Liver (tissue), 9 donors: ENCODE data around the gene ACTN2. TPM values are rescaled to one million over a fixed set of nuclear protein-coding genes. Genes with fewer than 3 reads are reported as not detected.

Experiments
- DNase-seq: peaks from one replicate; pipeline ENCODE4 v3.0.0-alpha.2; 2017; ENCODE audit warnings: low spot score
- H3K27ac ChIP-seq, 2 donors: one replicate each; pipeline ENCODE4 v1.7.0; 2013; ENCODE audit warnings: inconsistent platforms in 2 of 2, low read length in 2 of 2, control low read depth in 1 of 2, low read depth in 1 of 2, mild to moderate bottlenecking in 1 of 2
- H3K27me3 ChIP-seq, 4 donors: one replicate each; pipeline versions ENCODE4 v1.6.1 to v1.7.0; 2013; ENCODE audit warnings: low read length in 3 of 4, inconsistent platforms in 1 of 4, mild to moderate bottlenecking in 1 of 4, moderate library complexity in 1 of 4; ENCODE audit not compliant: control insufficient read depth in 4 of 4, insufficient read depth in 4 of 4
- H3K36me3 ChIP-seq, 4 donors: one replicate each; pipeline versions ENCODE4 v1.6.1 to v1.7.0; 2013; ENCODE audit warnings: low read length in 3 of 4, mild to moderate bottlenecking in 3 of 4, low read depth in 1 of 4, moderate library complexity in 1 of 4; ENCODE audit not compliant: control insufficient read depth in 4 of 4, insufficient read depth in 3 of 4
- H3K4me1 ChIP-seq, 4 donors: one replicate each; pipeline versions ENCODE4 v1.6.1 to v1.7.0; 2013; ENCODE audit warnings: low read length in 3 of 4, mild to moderate bottlenecking in 3 of 4, moderate library complexity in 1 of 4; ENCODE audit not compliant: control insufficient read depth in 4 of 4, insufficient read depth in 4 of 4
- H3K4me3 ChIP-seq, 3 donors: one replicate each; pipeline versions ENCODE4 v1.6.1 to v1.7.0; 2013; ENCODE audit warnings: low read length in 3 of 3, control low read depth in 1 of 3, low read depth in 1 of 3, mild to moderate bottlenecking in 1 of 3
- H3K9ac ChIP-seq, 2 donors: one replicate each; pipeline ENCODE4 v1.7.0; 2013; ENCODE audit warnings: low read length in 2 of 2, mild to moderate bottlenecking in 2 of 2, moderate library complexity in 2 of 2, control low read depth in 1 of 2, low read depth in 1 of 2
- H3K9me3 ChIP-seq, 4 donors: one replicate each; pipeline versions ENCODE4 v1.6.1 to v1.7.0; 2013; ENCODE audit warnings: low read length in 3 of 4; ENCODE audit not compliant: control insufficient read depth in 4 of 4
- EGR1 ChIP-seq, 2 donors: IDR thresholded peaks; 2 replicates each; pipeline ENCODE4 v1.6.1; 2016 to 2018; ENCODE audit warnings: antibody characterized with exemption in 2 of 2, low read depth in 2 of 2
- FOXA1 ChIP-seq: IDR thresholded peaks from 2 replicates; pipeline ENCODE4 v1.6.1; 2016; ENCODE audit warnings: antibody characterized with exemption
- FOXA2 ChIP-seq: IDR thresholded peaks from 2 replicates; pipeline ENCODE4 v1.6.1; 2016; ENCODE audit warnings: antibody characterized with exemption
- GABPA ChIP-seq, 2 donors: IDR thresholded peaks in 1 of 2; conservative IDR thresholded peaks in 1 of 2; 2 replicates each; pipeline ENCODE4 v1.6.1; 2016; ENCODE audit warnings: antibody characterized with exemption in 2 of 2, mild to moderate bottlenecking in 1 of 2, moderate library complexity in 1 of 2
- HNF4A ChIP-seq, 2 donors: conservative IDR thresholded peaks; 2 replicates each; pipeline ENCODE4 v1.6.1; 2016; ENCODE audit warnings: antibody characterized with exemption in 2 of 2, mild to moderate bottlenecking in 2 of 2
- HNF4G ChIP-seq: IDR thresholded peaks from 2 replicates; pipeline ENCODE4 v1.6.1; 2016; ENCODE audit warnings: antibody characterized with exemption
- JUND ChIP-seq, 2 donors: IDR thresholded peaks; 2 replicates each; pipeline ENCODE4 v1.6.1; 2016; ENCODE audit warnings: antibody characterized with exemption in 2 of 2
- NR2F2 ChIP-seq: IDR thresholded peaks from 2 replicates; pipeline ENCODE4 v1.6.1; 2016; ENCODE audit warnings: antibody characterized with exemption
- RAD21 ChIP-seq, 2 donors: IDR thresholded peaks; 2 replicates each; pipeline ENCODE4 v1.6.1; 2016; ENCODE audit warnings: antibody characterized with exemption in 2 of 2, mild to moderate bottlenecking in 2 of 2
- RXRA ChIP-seq, 2 donors: IDR thresholded peaks; 2 replicates each; pipeline ENCODE4 v1.6.1; 2017 to 2018; ENCODE audit warnings: antibody characterized with exemption in 2 of 2, mild to moderate bottlenecking in 1 of 2
- SP1 ChIP-seq: IDR thresholded peaks from 2 replicates; pipeline ENCODE4 v1.6.1; 2018; ENCODE audit warnings: antibody characterized with exemption, mild to moderate bottlenecking
- TAF1 ChIP-seq: conservative IDR thresholded peaks from 2 replicates; pipeline ENCODE4 v1.6.1; 2016; ENCODE audit warnings: antibody characterized with exemption, mild to moderate bottlenecking
- YY1 ChIP-seq: IDR thresholded peaks from 2 replicates; pipeline ENCODE4 v1.6.1; 2016; ENCODE audit warnings: antibody characterized with exemption, mild to moderate bottlenecking
- WGBS: extraction: QIAGEN DNeasy Blood & Tissue Kit; methylation state at CpG from one replicate; pipeline ENCODE4 v1.1.7; 2013; 5-methylcytosine and 5-hydroxymethylcytosine counted together
- polyA plus RNA-seq, 2 donors: library from polyadenylated mRNA; stranded (reverse) in 1 of 2; unstranded in 1 of 2; fragments of 200-250 nt in 1 of 2; fragments of >200 nt in 1 of 2; fragmentation: Nextera tagmentation in 1 of 2; extraction: Ambion mirVana in 1 of 2; gene quantifications; one replicate each; pipeline versions ENCODE4 v1.2.1 to v1.2.3, GENCODE V29; 2013 to 2015
- total RNA-seq, 2 donors: library from RNA; depleted of rRNA; stranded (reverse); fragments of >200 nt; gene quantifications; one replicate each; pipeline ENCODE4 v1.2.3, GENCODE V29; 2014
- TF ChIP-seq, protein P1 (sequence below): IDR thresholded peaks from 2 replicates; pipeline ENCODE4 v1.6.1; 2016; ENCODE audit warnings: antibody characterized with exemption
- TF ChIP-seq, protein P2 (sequence below): IDR thresholded peaks from 2 replicates; pipeline ENCODE4 v1.6.1; 2016; ENCODE audit warnings: antibody characterized with exemption, mild to moderate bottlenecking
- TF ChIP-seq, protein P3 (sequence below): IDR thresholded peaks from 2 replicates; pipeline ENCODE4 v1.6.1; 2016; ENCODE audit warnings: antibody characterized with exemption
- TF ChIP-seq, protein P4 (sequence below): IDR thresholded peaks from 2 replicates; pipeline ENCODE4 v1.6.1; 2016; ENCODE audit warnings: antibody characterized with exemption
- TF ChIP-seq, protein P5 (sequence below): fragments of 150-350 bp; IDR thresholded peaks from 2 replicates; pipeline ENCODE4 v1.5.1; 2017; ENCODE audit warnings: improper control_type of control experiment, low read depth, low read length; ENCODE audit not compliant: missing input control
- donor health status: healthy.
- donor health status: healthy.
- donor health status: healthy.
- donor health status: healthy.
- donor health status: healthy.

Gene ACTN2
- total and polyA plus RNA-seq, 4 donors = 0.08 to 0.81 (median 0.15) TPM

DNA sequence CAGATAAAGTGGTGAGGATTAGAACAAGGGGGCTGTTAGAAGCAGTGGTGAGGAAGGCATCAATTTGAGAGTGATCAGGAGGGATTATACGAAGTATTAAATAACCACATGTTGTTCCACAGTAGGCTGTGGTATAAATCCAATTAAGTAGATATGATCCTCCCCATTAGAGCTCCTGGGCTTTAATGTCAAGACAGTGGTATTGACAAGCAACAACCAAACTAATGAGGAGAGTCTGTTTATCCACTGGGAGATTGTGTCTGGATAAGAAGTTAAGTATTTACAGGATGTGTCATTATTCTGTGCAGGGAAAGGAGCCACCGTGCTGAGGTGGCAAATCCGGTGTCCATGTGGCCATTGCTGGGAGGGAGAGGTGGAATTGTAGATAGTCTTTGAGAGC is 5.8 kb downstream of the ACTN2 start:
- Histone ChIP-seq H3K4me1 (no peaks in the 10 kb centered on the region), H3K4me3 (no peak overlapping the region), H3K27me3 (peaks cover 0 to 9% (median 3%) of the 10 kb centered on the region in 4 donors), H3K9ac (no peak overlapping the region), H3K27ac (no peak overlapping the region), H3K36me3 (no peaks in the 10 kb centered on the region), H3K9me3 (no peaks in the 10 kb centered on the region)
- 37% methylated on average over 3 of the region's 3 CpGs for WGBS
- DNase-seq = no peak
- TF ChIP-seq NR2F2 = no peak
- TF ChIP-seq, protein P1, sequence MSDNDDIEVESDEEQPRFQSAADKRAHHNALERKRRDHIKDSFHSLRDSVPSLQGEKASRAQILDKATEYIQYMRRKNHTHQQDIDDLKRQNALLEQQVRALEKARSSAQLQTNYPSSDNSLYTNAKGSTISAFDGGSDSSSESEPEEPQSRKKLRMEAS = no peak
- TF ChIP-seq, protein P2, sequence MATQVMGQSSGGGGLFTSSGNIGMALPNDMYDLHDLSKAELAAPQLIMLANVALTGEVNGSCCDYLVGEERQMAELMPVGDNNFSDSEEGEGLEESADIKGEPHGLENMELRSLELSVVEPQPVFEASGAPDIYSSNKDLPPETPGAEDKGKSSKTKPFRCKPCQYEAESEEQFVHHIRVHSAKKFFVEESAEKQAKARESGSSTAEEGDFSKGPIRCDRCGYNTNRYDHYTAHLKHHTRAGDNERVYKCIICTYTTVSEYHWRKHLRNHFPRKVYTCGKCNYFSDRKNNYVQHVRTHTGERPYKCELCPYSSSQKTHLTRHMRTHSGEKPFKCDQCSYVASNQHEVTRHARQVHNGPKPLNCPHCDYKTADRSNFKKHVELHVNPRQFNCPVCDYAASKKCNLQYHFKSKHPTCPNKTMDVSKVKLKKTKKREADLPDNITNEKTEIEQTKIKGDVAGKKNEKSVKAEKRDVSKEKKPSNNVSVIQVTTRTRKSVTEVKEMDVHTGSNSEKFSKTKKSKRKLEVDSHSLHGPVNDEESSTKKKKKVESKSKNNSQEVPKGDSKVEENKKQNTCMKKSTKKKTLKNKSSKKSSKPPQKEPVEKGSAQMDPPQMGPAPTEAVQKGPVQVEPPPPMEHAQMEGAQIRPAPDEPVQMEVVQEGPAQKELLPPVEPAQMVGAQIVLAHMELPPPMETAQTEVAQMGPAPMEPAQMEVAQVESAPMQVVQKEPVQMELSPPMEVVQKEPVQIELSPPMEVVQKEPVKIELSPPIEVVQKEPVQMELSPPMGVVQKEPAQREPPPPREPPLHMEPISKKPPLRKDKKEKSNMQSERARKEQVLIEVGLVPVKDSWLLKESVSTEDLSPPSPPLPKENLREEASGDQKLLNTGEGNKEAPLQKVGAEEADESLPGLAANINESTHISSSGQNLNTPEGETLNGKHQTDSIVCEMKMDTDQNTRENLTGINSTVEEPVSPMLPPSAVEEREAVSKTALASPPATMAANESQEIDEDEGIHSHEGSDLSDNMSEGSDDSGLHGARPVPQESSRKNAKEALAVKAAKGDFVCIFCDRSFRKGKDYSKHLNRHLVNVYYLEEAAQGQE = no peak
- no peak for TF ChIP-seq RXRA (IDR thresholded peaks at IDR 0.05)
- TF ChIP-seq SP1 = no peak
- TF ChIP-seq YY1 = no peak
- TF ChIP-seq HNF4A (conservative IDR thresholded peaks at IDR 0.05) = no peak
- no peak for TF ChIP-seq HNF4G
- no peak for TF ChIP-seq GABPA (IDR thresholded peaks at IDR 0.05 in 1 of 2, conservative IDR thresholded peaks at IDR 0.05 in 1 of 2)
- no peak for TF ChIP-seq FOXA2
- no peak for TF ChIP-seq EGR1 (IDR thresholded peaks at IDR 0.05; ENCODE audit: low read depth in 2 of 2)
- no peak for TF ChIP-seq JUND (IDR thresholded peaks at IDR 0.05)
- TF ChIP-seq, protein P3, sequence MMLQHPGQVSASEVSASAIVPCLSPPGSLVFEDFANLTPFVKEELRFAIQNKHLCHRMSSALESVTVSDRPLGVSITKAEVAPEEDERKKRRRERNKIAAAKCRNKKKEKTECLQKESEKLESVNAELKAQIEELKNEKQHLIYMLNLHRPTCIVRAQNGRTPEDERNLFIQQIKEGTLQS = no peak
- no peak for TF ChIP-seq TAF1
- no peak for TF ChIP-seq RAD21 (IDR thresholded peaks at IDR 0.05)
- TF ChIP-seq, protein P4, sequence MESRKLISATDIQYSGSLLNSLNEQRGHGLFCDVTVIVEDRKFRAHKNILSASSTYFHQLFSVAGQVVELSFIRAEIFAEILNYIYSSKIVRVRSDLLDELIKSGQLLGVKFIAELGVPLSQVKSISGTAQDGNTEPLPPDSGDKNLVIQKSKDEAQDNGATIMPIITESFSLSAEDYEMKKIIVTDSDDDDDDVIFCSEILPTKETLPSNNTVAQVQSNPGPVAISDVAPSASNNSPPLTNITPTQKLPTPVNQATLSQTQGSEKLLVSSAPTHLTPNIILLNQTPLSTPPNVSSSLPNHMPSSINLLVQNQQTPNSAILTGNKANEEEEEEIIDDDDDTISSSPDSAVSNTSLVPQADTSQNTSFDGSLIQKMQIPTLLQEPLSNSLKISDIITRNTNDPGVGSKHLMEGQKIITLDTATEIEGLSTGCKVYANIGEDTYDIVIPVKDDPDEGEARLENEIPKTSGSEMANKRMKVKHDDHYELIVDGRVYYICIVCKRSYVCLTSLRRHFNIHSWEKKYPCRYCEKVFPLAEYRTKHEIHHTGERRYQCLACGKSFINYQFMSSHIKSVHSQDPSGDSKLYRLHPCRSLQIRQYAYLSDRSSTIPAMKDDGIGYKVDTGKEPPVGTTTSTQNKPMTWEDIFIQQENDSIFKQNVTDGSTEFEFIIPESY = no peak
- TF ChIP-seq, protein P5, sequence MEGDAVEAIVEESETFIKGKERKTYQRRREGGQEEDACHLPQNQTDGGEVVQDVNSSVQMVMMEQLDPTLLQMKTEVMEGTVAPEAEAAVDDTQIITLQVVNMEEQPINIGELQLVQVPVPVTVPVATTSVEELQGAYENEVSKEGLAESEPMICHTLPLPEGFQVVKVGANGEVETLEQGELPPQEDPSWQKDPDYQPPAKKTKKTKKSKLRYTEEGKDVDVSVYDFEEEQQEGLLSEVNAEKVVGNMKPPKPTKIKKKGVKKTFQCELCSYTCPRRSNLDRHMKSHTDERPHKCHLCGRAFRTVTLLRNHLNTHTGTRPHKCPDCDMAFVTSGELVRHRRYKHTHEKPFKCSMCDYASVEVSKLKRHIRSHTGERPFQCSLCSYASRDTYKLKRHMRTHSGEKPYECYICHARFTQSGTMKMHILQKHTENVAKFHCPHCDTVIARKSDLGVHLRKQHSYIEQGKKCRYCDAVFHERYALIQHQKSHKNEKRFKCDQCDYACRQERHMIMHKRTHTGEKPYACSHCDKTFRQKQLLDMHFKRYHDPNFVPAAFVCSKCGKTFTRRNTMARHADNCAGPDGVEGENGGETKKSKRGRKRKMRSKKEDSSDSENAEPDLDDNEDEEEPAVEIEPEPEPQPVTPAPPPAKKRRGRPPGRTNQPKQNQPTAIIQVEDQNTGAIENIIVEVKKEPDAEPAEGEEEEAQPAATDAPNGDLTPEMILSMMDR = no peak
- TF ChIP-seq FOXA1 = no peak
